WTC11 (cell line): ENCODE data around the gene USP21. TPM values are rescaled to one million over a fixed set of nuclear protein-coding genes. Genes with fewer than 3 reads are reported as not detected.

ENCODE experiments used
- ATAC-seq: fragments of 200-7000 bp; cut with Tn5 transposase; 2 replicates; pipeline ENCODE4 v1.10.0; 2021; ENCODE audit warnings: mild to moderate bottlenecking, moderate library complexity
- CTCF ChIA-PET: fragments of 300-600 bp; sonication (Branson Sonifier 250); formaldehyde crosslinking; loops from one replicate; lab custom pipeline; 2021; ENCODE audit warnings: antibody characterized with exemption; lab: Charles Lee
- POLR2A ChIA-PET: fragments of 350-600 bp; sonication (Branson Sonifier 250); formaldehyde crosslinking; loops from one replicate; lab custom pipeline; 2021; ENCODE audit warnings: antibody characterized with exemption; lab: Charles Lee
- DNase-seq: peaks from one replicate; pipeline ENCODE4 v3.0.0; 2021; ENCODE audit warnings: low spot score
- H3K27ac Mint-ChIP-seq: 2 replicates; pipeline ENCODE4 v1.8.0; 2021; ENCODE audit warnings: mixed read lengths
- H3K27me3 Mint-ChIP-seq: 2 replicates; pipeline ENCODE4 v1.8.0; 2021; ENCODE audit warnings: low read depth, mild to moderate bottlenecking, moderate library complexity, mixed read lengths
- H3K36me3 Mint-ChIP-seq: 2 replicates; pipeline ENCODE4 v1.8.0; 2021; ENCODE audit warnings: mixed read lengths
- H3K4me1 Mint-ChIP-seq: 2 replicates; pipeline ENCODE4 v1.8.0; 2022; ENCODE audit warnings: mixed read lengths
- H3K4me3 Mint-ChIP-seq: 2 replicates; pipeline ENCODE4 v1.8.0; 2021; ENCODE audit warnings: mild to moderate bottlenecking, moderate library complexity, mixed read lengths
- H3K9me3 Mint-ChIP-seq: 2 replicates; pipeline ENCODE4 v1.8.0; 2021; ENCODE audit warnings: mixed read lengths
- ARID4B ChIP-seq: sonication (generic); formaldehyde crosslinking; IDR thresholded peaks from 2 replicates; pipeline ENCODE4 v1.8.0; 2023; ENCODE audit warnings: missing genetic modification reagents, mild to moderate bottlenecking, borderline replicate concordance
- ATF1 ChIP-seq: sonication (generic); formaldehyde crosslinking; IDR thresholded peaks from 2 replicates; pipeline ENCODE4 v1.8.1; 2023; ENCODE audit warnings: mild to moderate bottlenecking, moderate library complexity, missing genetic modification reagents
- ATF6 ChIP-seq: sonication (generic); formaldehyde crosslinking; IDR thresholded peaks from 2 replicates; pipeline ENCODE4 v1.8.1; 2023; ENCODE audit warnings: mild to moderate bottlenecking, missing genetic modification reagents
- CBFB ChIP-seq: sonication (generic); formaldehyde crosslinking; IDR thresholded peaks from 2 replicates; pipeline ENCODE4 v1.8.1; 2022; ENCODE audit warnings: mild to moderate bottlenecking, low read depth, missing genetic modification reagents
- CREB1 ChIP-seq: sonication (generic); formaldehyde crosslinking; IDR thresholded peaks from 2 replicates; pipeline ENCODE4 v1.8.0; 2023; ENCODE audit warnings: mild to moderate bottlenecking, missing genetic modification reagents
- CREM ChIP-seq: sonication (generic); formaldehyde crosslinking; IDR thresholded peaks from 2 replicates; pipeline ENCODE4 v1.8.1; 2022; ENCODE audit warnings: mild to moderate bottlenecking, missing genetic modification reagents, moderate library complexity
- E2F5 ChIP-seq: sonication (generic); formaldehyde crosslinking; IDR thresholded peaks from 2 replicates; pipeline ENCODE4 v1.8.1; 2022; ENCODE audit warnings: mild to moderate bottlenecking, moderate library complexity, missing genetic modification reagents
- ELF4 ChIP-seq: sonication (generic); formaldehyde crosslinking; IDR thresholded peaks from 2 replicates; pipeline ENCODE4 v1.8.1; 2022; ENCODE audit warnings: low read depth, mild to moderate bottlenecking, moderate library complexity, missing genetic modification reagents
- ESRRA ChIP-seq: sonication (generic); formaldehyde crosslinking; IDR thresholded peaks from 2 replicates; pipeline ENCODE4 v1.8.1; 2022; ENCODE audit warnings: mild to moderate bottlenecking, missing genetic modification reagents, borderline replicate concordance
- IRF2 ChIP-seq: sonication (generic); formaldehyde crosslinking; IDR thresholded peaks from 2 replicates; pipeline ENCODE4 v1.8.0; 2022; ENCODE audit warnings: low read depth, missing genetic modification reagents, borderline replicate concordance
- NFYB ChIP-seq: sonication (generic); formaldehyde crosslinking; conservative IDR thresholded peaks from 2 replicates; pipeline ENCODE4 v1.8.0; 2022; ENCODE audit warnings: low read depth, missing genetic modification reagents
- NR1H2 ChIP-seq: sonication (generic); formaldehyde crosslinking; IDR thresholded peaks from 2 replicates; pipeline ENCODE4 v1.9.0; 2021; ENCODE audit warnings: mild to moderate bottlenecking, moderate library complexity, missing genetic modification reagents
- NR2C2 ChIP-seq: sonication (generic); formaldehyde crosslinking; IDR thresholded peaks from 2 replicates; pipeline ENCODE4 v1.8.0; 2022; ENCODE audit warnings: mild to moderate bottlenecking, missing genetic modification reagents
- NR3C1 ChIP-seq: sonication (generic); formaldehyde crosslinking; conservative IDR thresholded peaks from 2 replicates; pipeline ENCODE4 v1.8.1; 2023; ENCODE audit warnings: low read depth, mild to moderate bottlenecking, missing genetic modification reagents
- PRRX2 ChIP-seq: fragments of 250-450 bp; sonication (Bioruptor Pico); IDR thresholded peaks from 2 replicates; pipeline ENCODE4 v1.8.0; 2021; ENCODE audit warnings: mild to moderate bottlenecking
- RELA ChIP-seq: sonication (generic); formaldehyde crosslinking; IDR thresholded peaks from 2 replicates; pipeline ENCODE4 v1.8.1; 2022; ENCODE audit warnings: missing genetic modification reagents, mild to moderate bottlenecking, borderline replicate concordance
- SOX15 ChIP-seq: fragments of 250-450 bp; sonication (Bioruptor Pico); IDR thresholded peaks from 2 replicates; pipeline ENCODE4 v1.9.0; 2021; ENCODE audit warnings: mild to moderate bottlenecking
- TEAD1 ChIP-seq: sonication (generic); formaldehyde crosslinking; IDR thresholded peaks from 2 replicates; pipeline ENCODE4 v1.8.0; 2022; ENCODE audit warnings: mild to moderate bottlenecking, missing genetic modification reagents
- ZBTB21 ChIP-seq: sonication (generic); formaldehyde crosslinking; IDR thresholded peaks from 2 replicates; pipeline ENCODE4 v1.8.1; 2023; ENCODE audit warnings: mild to moderate bottlenecking, missing genetic modification reagents, borderline replicate concordance
- ZNF281 ChIP-seq: sonication (generic); formaldehyde crosslinking; IDR thresholded peaks from 2 replicates; pipeline ENCODE4 v1.8.0; 2023; ENCODE audit warnings: mild to moderate bottlenecking, missing genetic modification reagents
- ZNF512 ChIP-seq: sonication (generic); formaldehyde crosslinking; IDR thresholded peaks from 2 replicates; pipeline ENCODE4 v1.8.1; 2022; ENCODE audit warnings: missing genetic modification reagents, borderline replicate concordance
- ZSCAN18 ChIP-seq: fragments of 250-450 bp; sonication (Bioruptor Pico); IDR thresholded peaks from 2 replicates; pipeline ENCODE4 v2.1.2; 2022; ENCODE audit warnings: mild to moderate bottlenecking, moderate library complexity
- total RNA-seq: library from RNA; stranded (reverse); gene quantifications from 3 replicates; pipeline ENCODE4 v1.2.3, GENCODE V29; 2021

USP21 gene
- total RNA-seq, 1 experiment from 2014 or later = 30.8 TPM

GRCh38 chr1:161161652-161162051, 2.4 kb downstream of the USP21 start (continued):
- TF ChIP-seq CREM (CRISPR knock-in tag) (no peak), NR2C2 (CRISPR knock-in tag) (no peak), ESRRA (CRISPR knock-in tag) (no peak), CBFB (CRISPR knock-in tag) (no peak), NFYB (CRISPR knock-in tag) (no peak)

- Mint-ChIP-seq H3K36me3 (peaks cover 21% of the 10 kb centered on the region), H3K27me3 (no peaks in the 10 kb centered on the region), H3K4me1 (peaks cover 26% of the 10 kb centered on the region), H3K27ac (0 out of 2 replicates have a peak overlapping the region, but pooled peaks have one; percentile 15), H3K4me3 (no peak overlapping the region), H3K9me3 (no peaks in the 10 kb centered on the region)
- CTCF ChIA-PET = no interaction called here
- POLR2A ChIA-PET = interaction anchor here (1.0 kb wide), 1 partner anchor 27 kb away, joined by 3 read pairs; no protein-coding TSS in a partner anchor
- TF ChIP-seq ARID4B = no peak
- no peak for TF ChIP-seq ATF6 (CRISPR knock-in tag)
- no peak for TF ChIP-seq NR1H2 (CRISPR knock-in tag)
- no peak for TF ChIP-seq ATF1 (CRISPR knock-in tag)
- DNase-seq (no peak), ATAC-seq (no peak)
Measured at GRCh38 chr1:161162052-161162451, 2.8 kb downstream of the USP21 start.

- H3K9me3 Mint-ChIP-seq = no peaks in the 10 kb centered on the region
- DNase-seq (no peak), ATAC-seq (no peak)
- POLR2A ChIA-PET = no interaction called here
- CTCF ChIA-PET = no interaction called here
- peaks cover 15% of the 10 kb centered on the region for H3K36me3 Mint-ChIP-seq
- no peak overlapping the region for H3K27ac Mint-ChIP-seq
- peaks cover 28% of the 10 kb centered on the region for H3K4me1 Mint-ChIP-seq
- H3K4me3 Mint-ChIP-seq = no peak overlapping the region
- H3K27me3 Mint-ChIP-seq = no peaks in the 10 kb centered on the region
- TF ChIP-seq TEAD1 (CRISPR knock-in tag) (no peak), IRF2 (no peak), ZBTB21 (CRISPR knock-in tag) (no peak), ELF4 (CRISPR knock-in tag) (no peak), CREB1 (CRISPR knock-in tag) (no peak), ZNF281 (CRISPR knock-in tag) (no peak), PRRX2 (CRISPR knock-in tag) (no peak), NR3C1 (no peak), ZSCAN18 (CRISPR knock-in tag) (no peak), E2F5 (CRISPR knock-in tag) (no peak), CBFB (CRISPR knock-in tag) (no peak), SOX15 (CRISPR knock-in tag) (no peak), ZNF512 (CRISPR knock-in tag) (no peak), RELA (CRISPR knock-in tag) (no peak)
Measured at GRCh38 chr1:161162806-161163205, 3.5 kb downstream of the USP21 start.
